Stomach smooth muscle (tissue), 2 donors: ENCODE data around the gene HCK.

ENCODE experiments used
- H3K27ac ChIP-seq: one replicate; pipeline ENCODE4 v1.7.0; 2013; ENCODE audit warnings: mild to moderate bottlenecking, low read length, inconsistent platforms
- H3K27me3 ChIP-seq, 2 donors: one replicate each; pipeline ENCODE4 v1.7.0; 2013; ENCODE audit warnings: low read length in 2 of 2; ENCODE audit not compliant: insufficient read depth in 2 of 2, control insufficient read depth in 1 of 2
- H3K36me3 ChIP-seq, 2 donors: one replicate each; pipeline ENCODE4 v1.7.0; 2013; ENCODE audit warnings: low read length in 2 of 2; ENCODE audit not compliant: control insufficient read depth in 2 of 2, insufficient read depth in 2 of 2
- H3K4me1 ChIP-seq: one replicate; pipeline ENCODE4 v1.7.0; 2013; ENCODE audit warnings: low read length; ENCODE audit not compliant: control insufficient read depth, insufficient read depth
- H3K4me3 ChIP-seq, 2 donors: one replicate each; pipeline ENCODE4 v1.7.0; 2013; ENCODE audit warnings: low read length in 2 of 2
- H3K9ac ChIP-seq, 2 donors: one replicate each; pipeline ENCODE4 v1.7.0; 2013; ENCODE audit warnings: low read length in 2 of 2, mild to moderate bottlenecking in 1 of 2
- H3K9me3 ChIP-seq, 2 donors: one replicate each; pipeline ENCODE4 v1.7.0; 2013; ENCODE audit warnings: low read length in 2 of 2; ENCODE audit not compliant: control insufficient read depth in 2 of 2
- donor health status: healthy.
- donor health status: Pancreatic carcinoma.

HCK gene

GRCh38 chr20:32078322-32078721, 26.3 kb downstream of the HCK start:
- Histone ChIP-seq H3K4me1 (no peaks in the 10 kb centered on the region), H3K27me3 (peaks cover 6 to 14% of the 10 kb centered on the region in 2 donors), H3K36me3 (no peaks in the 10 kb centered on the region), H3K4me3 (no peak overlapping the region), H3K27ac (no peak overlapping the region), H3K9ac (no peak overlapping the region), H3K9me3 (no peaks in the 10 kb centered on the region)

- no peaks in the 10 kb centered on the region for H3K4me1 ChIP-seq
- H3K36me3 ChIP-seq = no peaks in the 10 kb centered on the region
- peaks cover 6 to 13% of the 10 kb centered on the region in 2 donors for H3K27me3 ChIP-seq
- no peak overlapping the region for H3K4me3 ChIP-seq
- H3K9ac ChIP-seq = no peak overlapping the region
- H3K27ac ChIP-seq = no peak overlapping the region
- H3K9me3 ChIP-seq = no peaks in the 10 kb centered on the region
Observed at GRCh38 chr20:32078791-32079190, 26.7 kb downstream of the HCK start.

GRCh38 chr20:32079655-32080109, 27.6 kb downstream of the HCK start:
- Histone ChIP-seq H3K27me3 (peaks cover 6 to 8% of the 10 kb centered on the region in 2 donors), H3K4me1 (no peaks in the 10 kb centered on the region), H3K4me3 (no peak overlapping the region), H3K36me3 (no peaks in the 10 kb centered on the region), H3K9ac (no peak overlapping the region), H3K9me3 (no peaks in the 10 kb centered on the region), H3K27ac (no peak overlapping the region)

GRCh38 chr20:32080783-32081182, 28.7 kb downstream of the HCK start:
- no peak overlapping the region for H3K9ac ChIP-seq
- peaks cover 6 to 8% of the 10 kb centered on the region in 2 donors for H3K27me3 ChIP-seq
- H3K27ac ChIP-seq = no peak overlapping the region
- H3K4me1 ChIP-seq = no peaks in the 10 kb centered on the region
- no peaks in the 10 kb centered on the region for H3K36me3 ChIP-seq
- no peaks in the 10 kb centered on the region for H3K9me3 ChIP-seq
- no peak overlapping the region for H3K4me3 ChIP-seq

GRCh38 chr20:32083469-32083868, 31.4 kb downstream of the HCK start:
- H3K9ac ChIP-seq = no peak overlapping the region
- H3K27ac ChIP-seq = no peak overlapping the region
- no peaks in the 10 kb centered on the region for H3K36me3 ChIP-seq
- no peaks in the 10 kb centered on the region for H3K9me3 ChIP-seq
- H3K4me3 ChIP-seq = no peak overlapping the region
- H3K4me1 ChIP-seq = no peaks in the 10 kb centered on the region
- H3K27me3 ChIP-seq = peaks cover 6 to 8% of the 10 kb centered on the region in 2 donors

- Histone ChIP-seq H3K4me3 (no peak overlapping the region), H3K27ac (no peak overlapping the region), H3K9ac (no peak overlapping the region), H3K9me3 (peaks cover 0 to 4% of the 10 kb centered on the region in 2 donors), H3K4me1 (no peaks in the 10 kb centered on the region), H3K27me3 (peaks cover 0 to 2% of the 10 kb centered on the region in 2 donors), H3K36me3 (no peaks in the 10 kb centered on the region)
Observed at GRCh38 chr20:32087070-32087469, 35.0 kb downstream of the HCK start.

- H3K27me3 ChIP-seq = peaks cover 1 to 3% of the 10 kb centered on the region in 2 donors
- no peak overlapping the region for H3K27ac ChIP-seq
- H3K36me3 ChIP-seq = no peaks in the 10 kb centered on the region
- no peak overlapping the region for H3K4me3 ChIP-seq
- no peak overlapping the region for H3K9ac ChIP-seq
- peaks cover 0 to 4% of the 10 kb centered on the region in 2 donors for H3K9me3 ChIP-seq
- no peaks in the 10 kb centered on the region for H3K4me1 ChIP-seq
Observed at GRCh38 chr20:32088759-32089158, 36.7 kb downstream of the HCK start.

GRCh38 chr20:32089637-32090362, 37.8 kb downstream of the HCK start:
- Histone ChIP-seq H3K36me3 (no peaks in the 10 kb centered on the region), H3K9me3 (peaks cover 0 to 4% of the 10 kb centered on the region in 2 donors), H3K4me1 (no peaks in the 10 kb centered on the region), H3K27me3 (peaks cover 2 to 3% of the 10 kb centered on the region in 2 donors), H3K27ac (no peak overlapping the region), H3K9ac (no peak overlapping the region), H3K4me3 (no peak overlapping the region)

- no peaks in the 10 kb centered on the region for H3K36me3 ChIP-seq
- H3K4me3 ChIP-seq = no peak overlapping the region
- H3K9me3 ChIP-seq = peaks cover 0 to 4% of the 10 kb centered on the region in 2 donors
- peaks cover 2 to 3% of the 10 kb centered on the region in 2 donors for H3K27me3 ChIP-seq
- H3K4me1 ChIP-seq = no peaks in the 10 kb centered on the region
- H3K9ac ChIP-seq = peak overlapping the region in 1 of 2 donors; percentile 28
- H3K27ac ChIP-seq = no peak overlapping the region
Observed at GRCh38 chr20:32091888-32092346, 39.9 kb downstream of the HCK start.

GRCh38 chr20:32098786-32099185, 46.7 kb downstream of the HCK start:
- no peak overlapping the region for H3K27ac ChIP-seq

GRCh38 chr20:32108814-32109391, 56.9 kb downstream of the HCK start:
- Histone ChIP-seq H3K9ac (peak overlapping the region in 1 of 2 donors; percentile 100), H3K4me3 (peak overlapping the region in 1 of 2 donors; percentile 100), H3K4me1 (peaks cover 22% of the 10 kb centered on the region), H3K27me3 (no peaks in the 10 kb centered on the region), H3K36me3 (no peaks in the 10 kb centered on the region), H3K27ac (peak overlapping the region; percentile 99), H3K9me3 (no peaks in the 10 kb centered on the region)

More at GRCh38 chr20:32098786-32099185, 46.7 kb downstream of the HCK start:
- no peak overlapping the region for H3K4me3 ChIP-seq
- H3K9ac ChIP-seq = no peak overlapping the region
- H3K27me3 ChIP-seq = peaks cover 4 to 10% of the 10 kb centered on the region in 2 donors
- no peaks in the 10 kb centered on the region for H3K4me1 ChIP-seq
- H3K9me3 ChIP-seq = no peaks in the 10 kb centered on the region
- H3K36me3 ChIP-seq = no peaks in the 10 kb centered on the region
